Activated gamma-delta T cell treated with anti-CD3 and anti-CD28 coated beads, Interleukin-2, amount 50 U/mL, for 16 hours (primary cell): ENCODE results near the gene PCID2.

Experiments
- DNase-seq: peaks from one replicate; pipeline ENCODE4 v3.0.0-alpha.2; 2020; ENCODE audit warnings: low read depth

Gene PCID2

GRCh38 chr13:113148940-113149503, 59.4 kb downstream of the PCID2 start:
- no peak for DNase-seq

GRCh38 chr13:113148407-113148806, 60.1 kb downstream of the PCID2 start:
- no peak for DNase-seq

- DNase-seq = no peak
Observed at GRCh38 chr13:113147206-113147605, 61.3 kb downstream of the PCID2 start.

GRCh38 chr13:113146750-113147149, 61.7 kb downstream of the PCID2 start:
- no peak for DNase-seq

- DNase-seq = no peak
Observed at GRCh38 chr13:113145911-113146598, 62.4 kb downstream of the PCID2 start.

GRCh38 chr13:113145496-113145895, 63.0 kb downstream of the PCID2 start:
- DNase-seq = no peak

GRCh38 chr13:113144255-113144629, 64.2 kb downstream of the PCID2 start:
- no peak for DNase-seq

- DNase-seq = no peak
Observed at GRCh38 chr13:113143466-113144254, 64.8 kb downstream of the PCID2 start.

GRCh38 chr13:113142876-113143275, 65.6 kb downstream of the PCID2 start:
- DNase-seq = no peak

GRCh38 chr13:113141601-113141970, 66.9 kb downstream of the PCID2 start:
- DNase-seq = no peak

- DNase-seq = no peak
Observed at GRCh38 chr13:113140677-113141600, 67.5 kb downstream of the PCID2 start.

GRCh38 chr13:113139577-113139976, 68.9 kb downstream of the PCID2 start:
- no peak for DNase-seq

- DNase-seq = no peak
Observed at GRCh38 chr13:113138792-113139551, 69.5 kb downstream of the PCID2 start.

- DNase-seq = no peak
Observed at GRCh38 chr13:113137691-113138298, 70.7 kb downstream of the PCID2 start.

GRCh38 chr13:113135281-113135760, 73.1 kb downstream of the PCID2 start:
- DNase-seq = no peak

GRCh38 chr13:113129921-113130750, 78.3 kb downstream of the PCID2 start:
- no peak for DNase-seq

- DNase-seq = no peak
Observed at GRCh38 chr13:113129480-113129879, 79.0 kb downstream of the PCID2 start.
